ENCODE results near the gene TRIM60.
"Not testable (repeated sequence)": the region's sequence is repeated elsewhere in the genome, so short reads cannot be mapped to it uniquely, and the experiment has no call there.

Gene TRIM60

GRCh38 chr4:165031436-165032211 is at the start of gene TRIM60:
Gene TRIM60, plus strand, starts transcription at chr4:165031999. Its CDS starts 8,074 bp downstream, at chr4:165040073.
- no peak within 1 kb of the TSS for H3K4me3 ChIP-seq (ENCODE audit: low read depth, low read length)
- DNase-seq (ENCODE audit: low read depth): no peak

- no peak for DNase-seq (ENCODE audit: low read depth)
- H3K4me3 ChIP-seq (ENCODE audit: low read depth, low read length): no peak overlapping the region
Observed at GRCh38 chr4:164989471-164989870, 42.3 kb upstream of the TRIM60 start.

- DNase-seq (ENCODE audit: low read depth); H3K4me3 ChIP-seq (ENCODE audit: low read depth, low read length): not testable (repeated sequence)
Observed at GRCh38 chr4:164990786-164991185, 41.0 kb upstream of the TRIM60 start.

GRCh38 chr4:164996123-164996522 is 35.7 kb upstream of the TRIM60 start:
- not testable (repeated sequence) for DNase-seq (ENCODE audit: low read depth); H3K4me3 ChIP-seq (ENCODE audit: low read depth, low read length)

- no peak for DNase-seq (ENCODE audit: low read depth)
Observed at GRCh38 chr4:164997324-164997723, 34.5 kb upstream of the TRIM60 start.

GRCh38 chr4:164997941-164998340 is 33.9 kb upstream of the TRIM60 start:
- DNase-seq (ENCODE audit: low read depth): no peak

More at GRCh38 chr4:164997324-164997723, 34.5 kb upstream of the TRIM60 start:
- H3K4me3 ChIP-seq (ENCODE audit: low read depth, low read length): no peak overlapping the region

GRCh38 chr4:164998526-164999080 is 33.2 kb upstream of the TRIM60 start:
- DNase-seq (ENCODE audit: low read depth); H3K4me3 ChIP-seq (ENCODE audit: low read depth, low read length): not testable (repeated sequence)

More at GRCh38 chr4:164997941-164998340, 33.9 kb upstream of the TRIM60 start:
- H3K4me3 ChIP-seq (ENCODE audit: low read depth, low read length): no peak overlapping the region

- DNase-seq (ENCODE audit: low read depth): not testable (repeated sequence)
Observed at GRCh38 chr4:165001957-165002356, 29.8 kb upstream of the TRIM60 start.

GRCh38 chr4:165005352-165005925 is 26.4 kb upstream of the TRIM60 start:
- H3K4me3 ChIP-seq (ENCODE audit: low read depth, low read length): no peak overlapping the region
- no peak for DNase-seq (ENCODE audit: low read depth)

More at GRCh38 chr4:165001957-165002356, 29.8 kb upstream of the TRIM60 start:
- H3K4me3 ChIP-seq (ENCODE audit: low read depth, low read length): not testable (repeated sequence)

GRCh38 chr4:165006456-165006855 is 25.3 kb upstream of the TRIM60 start:
- no peak overlapping the region for H3K4me3 ChIP-seq (ENCODE audit: low read depth, low read length)
- no peak for DNase-seq (ENCODE audit: low read depth)

GRCh38 chr4:165006886-165007285 is 24.9 kb upstream of the TRIM60 start:
- DNase-seq (ENCODE audit: low read depth): no peak

GRCh38 chr4:165009493-165010227 is 22.1 kb upstream of the TRIM60 start:
- no peak for DNase-seq (ENCODE audit: low read depth)
- H3K4me3 ChIP-seq (ENCODE audit: low read depth, low read length): no peak overlapping the region

More at GRCh38 chr4:165006886-165007285, 24.9 kb upstream of the TRIM60 start:
- H3K4me3 ChIP-seq (ENCODE audit: low read depth, low read length): no peak overlapping the region

GRCh38 chr4:165010487-165010886 is 21.3 kb upstream of the TRIM60 start:
- H3K4me3 ChIP-seq (ENCODE audit: low read depth, low read length): no peak overlapping the region
- DNase-seq (ENCODE audit: low read depth): no peak

- no peak overlapping the region for H3K4me3 ChIP-seq (ENCODE audit: low read depth, low read length)
- DNase-seq (ENCODE audit: low read depth): no peak
Observed at GRCh38 chr4:165010991-165011390, 20.8 kb upstream of the TRIM60 start.

- DNase-seq (ENCODE audit: low read depth): no peak
Observed at GRCh38 chr4:165011403-165011802, 20.4 kb upstream of the TRIM60 start.

GRCh38 chr4:165013691-165014090 is 18.1 kb upstream of the TRIM60 start:
- H3K4me3 ChIP-seq (ENCODE audit: low read depth, low read length): no peak overlapping the region
- no peak for DNase-seq (ENCODE audit: low read depth)

More at GRCh38 chr4:165011403-165011802, 20.4 kb upstream of the TRIM60 start:
- H3K4me3 ChIP-seq (ENCODE audit: low read depth, low read length): no peak overlapping the region

- H3K4me3 ChIP-seq (ENCODE audit: low read depth, low read length): no peak overlapping the region
- DNase-seq (ENCODE audit: low read depth): no peak
Observed at GRCh38 chr4:165016971-165017370, 14.8 kb upstream of the TRIM60 start.

GRCh38 chr4:165019995-165020394 is 11.8 kb upstream of the TRIM60 start:
- H3K4me3 ChIP-seq (ENCODE audit: low read depth, low read length); DNase-seq (ENCODE audit: low read depth): not testable (repeated sequence)

- DNase-seq (ENCODE audit: low read depth); H3K4me3 ChIP-seq (ENCODE audit: low read depth, low read length): not testable (repeated sequence)
Observed at GRCh38 chr4:165025782-165026181, 6.0 kb upstream of the TRIM60 start.

All from skeletal muscle cell (primary cell).